Thymus (tissue), 11 donors: ENCODE results near the gene ZNF764. TPM values are rescaled to one million over a fixed set of nuclear protein-coding genes. Genes with fewer than 3 reads are reported as not detected.

Source experiments
- DNase-seq, 9 donors: peaks; one replicate each; pipeline ENCODE4 v3.0.0-alpha.2; 2013; ENCODE audit warnings: low spot score in 9 of 9, low read depth in 6 of 9, missing footprints in 1 of 9
- H3K27ac ChIP-seq, 2 donors: one replicate each; pipeline ENCODE4 v1.5.1; 2013; ENCODE audit warnings: control low read depth in 1 of 2, low read depth in 1 of 2, low read length in 1 of 2, mild to moderate bottlenecking in 1 of 2, moderate library complexity in 1 of 2
- H3K27me3 ChIP-seq, 2 donors: one replicate each; pipeline ENCODE4 v1.5.1; 2013; ENCODE audit warnings: low read length in 1 of 2; ENCODE audit not compliant: control insufficient read depth in 2 of 2, insufficient read depth in 1 of 2
- H3K36me3 ChIP-seq, 2 donors: one replicate each; pipeline ENCODE4 v1.5.1; 2013; ENCODE audit warnings: low read length in 1 of 2, mild to moderate bottlenecking in 1 of 2, moderate library complexity in 1 of 2; ENCODE audit not compliant: control insufficient read depth in 2 of 2, insufficient read depth in 2 of 2
- H3K4me1 ChIP-seq, 2 donors: one replicate each; pipeline ENCODE4 v1.5.1; 2013; ENCODE audit warnings: low read length in 2 of 2; ENCODE audit not compliant: control insufficient read depth in 2 of 2, insufficient read depth in 2 of 2
- H3K4me3 ChIP-seq, 2 donors: one replicate each; pipeline ENCODE4 v1.5.1; 2013; ENCODE audit warnings: low read length in 2 of 2, control low read depth in 1 of 2, mild to moderate bottlenecking in 1 of 2
- H3K9me3 ChIP-seq, 2 donors: one replicate each; pipeline ENCODE4 v1.5.1; 2013; ENCODE audit warnings: low read length in 1 of 2, mild to moderate bottlenecking in 1 of 2; ENCODE audit not compliant: control insufficient read depth in 2 of 2, insufficient read depth in 1 of 2
- WGBS: extraction: QIAGEN DNeasy Blood & Tissue Kit; methylation state at CpG from one replicate; pipeline ENCODE4 v1.1.7; 2013; 5-methylcytosine and 5-hydroxymethylcytosine counted together
- polyA plus RNA-seq: library from polyadenylated mRNA; stranded (reverse); fragments of 200-250 nt; gene quantifications from one replicate; pipeline ENCODE4 v1.2.3, GENCODE V29; 2013
- total RNA-seq: library from RNA; stranded (reverse); fragments of 120-200 nt; gene quantifications from one replicate; pipeline ENCODE4 v1.2.4, GENCODE V29; 2013
- donor health status: healthy.

The ZNF764 gene
- total and polyA plus RNA-seq, 2 donors, result 5.7 to 8.3 TPM

- no peak overlapping the region for H3K4me3 ChIP-seq
- H3K36me3 ChIP-seq, result peaks cover 0 to 4% of the 10 kb centered on the region in 2 donors
- no peaks in the 10 kb centered on the region for H3K9me3 ChIP-seq
- H3K4me1 ChIP-seq, result peaks cover 28 to 60% of the 10 kb centered on the region in 2 donors
- peaks cover 0 to under 1% of the 10 kb centered on the region in 2 donors for H3K27me3 ChIP-seq
- no peak overlapping the region for H3K27ac ChIP-seq
- WGBS, result 98% methylated on average over 4 of the region's 4 CpGs
- DNase-seq, result no peak
Observed at GRCh38 chr16:30566531-30566930, 8.4 kb upstream of the ZNF764 start.

GRCh38 chr16:30565984-30566383, 7.8 kb upstream of the ZNF764 start:
- no peak overlapping the region for H3K4me3 ChIP-seq
- H3K9me3 ChIP-seq, result no peaks in the 10 kb centered on the region
- no peak overlapping the region for H3K27ac ChIP-seq
- peaks cover 0 to 4% of the 10 kb centered on the region in 2 donors for H3K36me3 ChIP-seq
- no peak for DNase-seq
- H3K27me3 ChIP-seq, result peaks cover 0 to 6% of the 10 kb centered on the region in 2 donors
- peaks cover 33 to 64% of the 10 kb centered on the region in 2 donors for H3K4me1 ChIP-seq
- WGBS, result 90% methylated on average over 8 of the region's 8 CpGs

GRCh38 chr16:30565526-30565925, 7.4 kb upstream of the ZNF764 start:
- H3K4me3 ChIP-seq, result no peak overlapping the region
- DNase-seq, result no peak
- peaks cover 0 to 4% of the 10 kb centered on the region in 2 donors for H3K36me3 ChIP-seq
- WGBS, result 85% methylated on average over 7 of the region's 7 CpGs
- peaks cover 0 to 7% of the 10 kb centered on the region in 2 donors for H3K27me3 ChIP-seq
- H3K4me1 ChIP-seq, result peaks cover 29 to 62% of the 10 kb centered on the region in 2 donors
- H3K27ac ChIP-seq, result no peak overlapping the region
- no peaks in the 10 kb centered on the region for H3K9me3 ChIP-seq

DNA sequence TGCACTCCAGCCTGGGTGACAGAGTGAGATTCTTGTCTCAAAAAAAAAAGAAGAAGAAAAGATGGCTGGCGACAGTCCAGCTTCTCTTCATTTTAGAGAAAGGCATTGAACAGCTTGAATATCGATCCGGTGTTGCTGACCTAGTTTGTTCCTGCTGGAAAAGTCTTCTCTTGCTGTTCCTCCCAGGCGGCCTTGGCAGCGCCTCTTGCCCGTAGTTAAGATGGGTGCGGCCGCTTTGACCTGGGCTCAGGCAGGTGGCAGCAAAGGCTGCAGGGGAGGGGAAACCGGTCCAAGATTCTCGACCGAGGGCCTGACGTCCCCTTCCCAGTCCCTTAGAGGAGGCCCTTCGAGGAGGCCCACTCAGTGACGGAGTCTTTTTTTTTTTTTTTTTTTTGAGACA, 3.8 kb upstream of the ZNF764 start:
- H3K9me3 ChIP-seq, result peaks cover 0 to 5% of the 10 kb centered on the region in 2 donors
- H3K4me1 ChIP-seq, result peaks cover 12 to 41% of the 10 kb centered on the region in 2 donors
- H3K27me3 ChIP-seq, result peaks cover 0 to 9% of the 10 kb centered on the region in 2 donors
- no peaks in the 10 kb centered on the region for H3K36me3 ChIP-seq
- no peak overlapping the region for H3K4me3 ChIP-seq
- WGBS, result 97% methylated on average over 14 of the region's 14 CpGs
- no peak overlapping the region for H3K27ac ChIP-seq
- DNase-seq, result no peak

DNA sequence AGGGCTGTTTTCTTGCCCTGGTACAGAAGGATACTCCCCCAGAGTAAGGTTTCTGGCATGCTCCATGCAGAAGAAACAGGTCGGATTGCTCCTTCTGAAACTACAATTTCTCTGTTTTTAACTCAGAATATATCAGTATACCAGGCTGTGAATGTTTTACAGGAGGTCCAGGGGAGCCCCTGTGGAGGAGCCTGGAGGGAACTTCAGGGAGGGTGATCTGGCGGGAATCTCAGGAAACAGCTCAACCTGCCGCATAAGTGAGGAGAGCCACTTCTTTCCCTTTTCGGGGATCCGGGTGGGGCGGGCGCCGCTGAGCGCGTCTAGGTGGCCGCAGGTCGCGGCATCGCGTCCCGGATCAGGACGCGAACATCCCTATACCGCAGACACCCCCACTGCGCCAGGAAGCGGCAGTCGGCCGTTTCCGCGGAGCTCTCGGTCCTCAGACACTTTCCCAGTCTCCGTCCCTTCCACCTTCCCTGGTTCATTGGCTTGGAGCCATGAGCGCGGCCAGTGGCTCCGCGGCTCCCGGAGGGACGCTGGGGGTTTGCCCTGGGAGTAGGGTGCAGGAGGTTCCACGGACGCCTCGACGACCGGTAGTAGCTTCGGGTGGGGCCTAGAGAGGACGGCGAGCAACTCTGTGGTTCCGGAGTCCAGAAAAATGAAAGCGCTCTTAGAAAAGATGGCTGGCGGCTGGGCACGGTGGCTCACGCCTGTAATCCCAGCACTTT, 3.1 kb upstream of the ZNF764 start:
- 19% methylated on average over 46 of the region's 46 CpGs for WGBS
- peaks cover 0 to 9% of the 10 kb centered on the region in 2 donors for H3K27me3 ChIP-seq
- H3K27ac ChIP-seq, result peak overlapping the region in 1 of 2 donors; percentile 68
- H3K9me3 ChIP-seq, result peaks cover 0 to 5% of the 10 kb centered on the region in 2 donors
- H3K36me3 ChIP-seq, result peaks cover 0 to 3% of the 10 kb centered on the region in 2 donors
- peak in 1 of 9 donors; percentile 47 for DNase-seq
- H3K4me3 ChIP-seq, result peak overlapping the region; percentile 43 to 48
- H3K4me1 ChIP-seq, result peaks cover 12 to 40% of the 10 kb centered on the region in 2 donors

- H3K4me1 ChIP-seq, result peaks cover 12 to 35% of the 10 kb centered on the region in 2 donors
- no peak for DNase-seq
- H3K4me3 ChIP-seq, result no peak overlapping the region
- peaks cover 0 to 5% of the 10 kb centered on the region in 2 donors for H3K9me3 ChIP-seq
- H3K36me3 ChIP-seq, result peaks cover 15 to 19% of the 10 kb centered on the region in 2 donors
- peaks cover 0 to 9% of the 10 kb centered on the region in 2 donors for H3K27me3 ChIP-seq
- 93% methylated on average over 6 of the region's 6 CpGs for WGBS
- H3K27ac ChIP-seq, result peak overlapping the region in 1 of 2 donors; percentile 27
Observed at GRCh38 chr16:30559690-30560089, 1.5 kb upstream of the ZNF764 start.

- Histone ChIP-seq H3K4me3 (peak overlapping the region; percentile 73 to 86), H3K27me3 (peaks cover 0 to 9% of the 10 kb centered on the region in 2 donors), H3K9me3 (peaks cover 0 to 5% of the 10 kb centered on the region in 2 donors), H3K36me3 (peaks cover 22 to 27% of the 10 kb centered on the region in 2 donors), H3K27ac (peak overlapping the region; percentile 92 to 97), H3K4me1 (peaks cover 12 to 35% of the 10 kb centered on the region in 2 donors)
- 95% methylated on average over 21 of the region's 21 CpGs for WGBS
- DNase-seq, result no peak
Observed at GRCh38 chr16:30558789-30559377, 709 bp upstream of the ZNF764 start.

GRCh38 chr16:30557707-30557956, 542 bp downstream of the ZNF764 start:
- WGBS, result 3% methylated on average over 17 of the region's 17 CpGs
- H3K27me3 ChIP-seq, result peaks cover 0 to 9% of the 10 kb centered on the region in 2 donors
- H3K4me3 ChIP-seq, result peak overlapping the region; percentile 73 to 86
- H3K9me3 ChIP-seq, result peaks cover 0 to 5% of the 10 kb centered on the region in 2 donors
- DNase-seq, result no peak
- H3K27ac ChIP-seq, result peak overlapping the region; percentile 92 to 97
- H3K36me3 ChIP-seq, result peaks cover 30 to 38% of the 10 kb centered on the region in 2 donors
- H3K4me1 ChIP-seq, result peaks cover 12 to 44% of the 10 kb centered on the region in 2 donors

DNA sequence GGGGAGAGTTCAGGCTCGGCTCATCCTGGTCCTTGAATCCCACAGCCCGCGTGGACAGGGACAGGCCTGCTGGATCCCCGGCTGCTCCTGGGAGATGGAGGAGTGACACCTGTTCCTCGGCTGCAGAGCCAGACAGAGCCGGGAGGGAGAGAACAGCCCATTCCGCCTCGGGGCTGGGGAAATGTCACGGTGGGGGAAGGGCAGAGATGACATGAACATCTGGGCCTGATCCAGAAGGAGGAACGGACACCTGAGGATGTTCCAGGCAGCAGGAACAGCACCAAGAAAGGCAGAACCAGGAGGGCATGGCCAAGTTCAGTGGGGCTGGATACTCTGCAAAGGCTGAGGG, 2.1 kb downstream of the ZNF764 start:
- Histone ChIP-seq H3K4me3 (no peak overlapping the region), H3K27me3 (peaks cover 0 to 4% of the 10 kb centered on the region in 2 donors), H3K4me1 (peaks cover 10 to 52% of the 10 kb centered on the region in 2 donors), H3K27ac (no peak overlapping the region), H3K36me3 (peaks cover 32 to 41% of the 10 kb centered on the region in 2 donors), H3K9me3 (peaks cover 0 to 8% of the 10 kb centered on the region in 2 donors)
- 93% methylated on average over 10 of the region's 10 CpGs for WGBS
- no peak for DNase-seq
